Upper lobe of left lung (tissue), 6 donors: ENCODE measurements around the gene TSEN54. TPM values are rescaled to one million over a fixed set of nuclear protein-coding genes. Genes with fewer than 3 reads are reported as not detected.

Experiments used
- ATAC-seq, 2 donors: fragments of 200-7000 bp; cut with Tn5 transposase; one replicate each; pipeline ENCODE4 v1.9.1; 2022; ENCODE audit warnings: mild to moderate bottlenecking in 2 of 2, moderate library complexity in 2 of 2; ENCODE audit not compliant: low FRiP score in 2 of 2
- DNase-seq, 2 donors: peaks; one replicate each; pipeline ENCODE4 v3.0.0-alpha.2; 2019 to 2020
- H3K27ac ChIP-seq, 4 donors: fragments of 200-600 bp; sonication (generic); one replicate each; pipeline ENCODE4 v1.5.1; 2016 to 2019
- H3K27me3 ChIP-seq, 4 donors: fragments of 200-600 bp; sonication (generic); one replicate each; pipeline ENCODE4 v1.5.1; 2017 to 2019
- H3K36me3 ChIP-seq, 4 donors: fragments of 200-600 bp; sonication (generic); one replicate each; pipeline ENCODE4 v1.5.1; 2016 to 2019
- H3K4me1 ChIP-seq, 4 donors: fragments of 200-600 bp; sonication (generic); one replicate each; pipeline ENCODE4 v1.5.1; 2018 to 2019
- H3K4me3 ChIP-seq, 4 donors: fragments of 200-600 bp; sonication (generic); one replicate each; pipeline ENCODE4 v1.5.1; 2017 to 2019; ENCODE audit warnings: mild to moderate bottlenecking in 2 of 4, moderate library complexity in 1 of 4
- H3K9me3 ChIP-seq, 4 donors: fragments of 200-600 bp; sonication (generic); one replicate each; pipeline ENCODE4 v1.5.1; 2018 to 2019
- EP300 ChIP-seq, 4 donors: sonication (generic); formaldehyde crosslinking; IDR thresholded peaks; one replicate each; pipeline ENCODE4 v1.5.1; 2017; ENCODE audit warnings: antibody characterized with exemption in 4 of 4, control low read depth in 2 of 4
- POLR2A ChIP-seq, 4 donors: fragments of 450-650 bp; IDR thresholded peaks; one replicate each; pipeline ENCODE4 v1.5.1; 2016 to 2017; ENCODE audit warnings: antibody characterized with exemption in 4 of 4, mild to moderate bottlenecking in 2 of 4
- POLR2AphosphoS5 ChIP-seq, 2 donors: sonication (generic); formaldehyde crosslinking; IDR thresholded peaks; one replicate each; pipeline ENCODE4 v1.5.1; 2017; ENCODE audit warnings: antibody characterized with exemption in 2 of 2
- WGBS, 2 donors: methylation state at CpG; one replicate each; pipeline ENCODE4 v1.1.5; 2017 to 2018; 5-methylcytosine and 5-hydroxymethylcytosine counted together
- total RNA-seq, 6 donors: library from RNA; depleted of rRNA in 4 of 6; stranded (reverse); fragments of >200 nt in 4 of 6; gene quantifications; one replicate each; pipeline versions ENCODE4 v1.1.0 to v1.2.1, GENCODE V29; 2016 to 2021
- TF ChIP-seq, protein P1 (sequence below), 6 experiments: fragments of 450-650 bp in 4 of 6; fragments of 200-600 bp in 2 of 6; sonication (generic) in 2 of 6; IDR thresholded peaks; one replicate each; pipeline ENCODE4 v1.5.1; 2016 to 2019; ENCODE audit warnings: antibody characterized with exemption in 6 of 6
- donor health status: DM: no; HTN: no; CAD: no; lungs with moderate emphysema.
- donor health status: DM: no; HTN: yes; CAD: no; lungs with severe emphysema.

Gene TSEN54
- total RNA-seq, 6 donors from 2014 or later = 19.5 to 125 (median 31.3) TPM

DNA sequence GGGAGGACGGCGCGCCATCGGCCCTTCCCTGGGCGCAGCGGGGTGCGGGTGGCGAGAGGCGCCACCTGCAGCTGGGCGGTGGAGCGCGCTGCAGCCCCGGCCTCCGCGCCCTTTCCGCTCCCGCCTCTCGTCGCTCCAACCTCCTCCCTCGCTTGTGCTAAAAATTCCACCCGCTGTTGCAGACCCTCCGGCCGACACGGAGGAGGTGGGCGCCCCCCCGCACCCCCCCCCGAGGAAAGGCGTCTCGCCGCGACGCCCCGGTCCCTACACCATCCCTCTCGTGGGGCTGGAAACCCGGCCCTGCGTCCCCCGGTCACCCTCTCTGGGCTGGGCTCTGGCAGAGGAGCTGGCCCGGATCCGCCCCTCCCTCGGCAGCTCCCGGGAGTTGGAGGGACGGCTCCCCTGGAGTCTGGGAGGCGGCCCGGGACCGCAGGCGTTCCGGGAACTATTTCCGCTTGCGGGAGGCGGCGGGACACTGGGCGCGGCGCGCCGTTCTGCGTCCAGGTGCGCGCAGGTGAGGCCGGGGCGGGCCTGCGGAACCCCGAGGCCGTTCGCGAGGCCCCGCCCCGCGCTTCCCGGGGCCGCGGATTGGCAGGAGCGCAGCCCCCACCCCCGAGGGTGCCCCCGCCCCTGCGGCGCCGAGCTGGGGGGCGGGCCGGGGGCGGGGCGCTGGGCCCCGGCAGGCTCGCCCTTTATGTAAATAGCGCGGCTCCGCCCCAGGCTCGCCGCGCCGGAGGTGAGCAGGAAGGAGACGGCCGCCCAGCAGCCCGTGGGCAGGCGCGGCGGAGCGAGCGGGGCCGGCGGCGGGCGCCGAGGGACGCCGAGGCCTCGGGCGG, 8.9 kb downstream of the TSEN54 start, which contains the start of gene LLGL2:
Gene LLGL2, plus strand, starts transcription at position 728 of the 836 bp plus-strand sequence. CDS start 17,730 bp downstream, outside the sequence.
- H3K9me3 ChIP-seq = no peaks in the 10 kb centered on the region
- H3K4me1 ChIP-seq = peaks cover 17 to 33% (median 27%) of the 10 kb centered on the region in 4 donors
- H3K27ac ChIP-seq = peak within 1 kb of the TSS; percentile 81 to 91 (median 86)
- ATAC-seq (peak; percentile 92 to 94), DNase-seq (peak; percentile 90 to 97)
- WGBS, 2 donors = 0 to 1% methylated on average over 16 to 25 of the region's 108 CpGs
- TF ChIP-seq EP300 (IDR thresholded peaks at IDR 0.05) (no peak), POLR2AphosphoS5 (IDR thresholded peaks at IDR 0.05) (peak; percentile 8 to 47), POLR2A (IDR thresholded peaks at IDR 0.05) (peak in 3 of 4 donors; percentile 67 to 82 (median 75))
- TF ChIP-seq, protein P1, sequence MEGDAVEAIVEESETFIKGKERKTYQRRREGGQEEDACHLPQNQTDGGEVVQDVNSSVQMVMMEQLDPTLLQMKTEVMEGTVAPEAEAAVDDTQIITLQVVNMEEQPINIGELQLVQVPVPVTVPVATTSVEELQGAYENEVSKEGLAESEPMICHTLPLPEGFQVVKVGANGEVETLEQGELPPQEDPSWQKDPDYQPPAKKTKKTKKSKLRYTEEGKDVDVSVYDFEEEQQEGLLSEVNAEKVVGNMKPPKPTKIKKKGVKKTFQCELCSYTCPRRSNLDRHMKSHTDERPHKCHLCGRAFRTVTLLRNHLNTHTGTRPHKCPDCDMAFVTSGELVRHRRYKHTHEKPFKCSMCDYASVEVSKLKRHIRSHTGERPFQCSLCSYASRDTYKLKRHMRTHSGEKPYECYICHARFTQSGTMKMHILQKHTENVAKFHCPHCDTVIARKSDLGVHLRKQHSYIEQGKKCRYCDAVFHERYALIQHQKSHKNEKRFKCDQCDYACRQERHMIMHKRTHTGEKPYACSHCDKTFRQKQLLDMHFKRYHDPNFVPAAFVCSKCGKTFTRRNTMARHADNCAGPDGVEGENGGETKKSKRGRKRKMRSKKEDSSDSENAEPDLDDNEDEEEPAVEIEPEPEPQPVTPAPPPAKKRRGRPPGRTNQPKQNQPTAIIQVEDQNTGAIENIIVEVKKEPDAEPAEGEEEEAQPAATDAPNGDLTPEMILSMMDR (IDR thresholded peaks at IDR 0.05) = peak in 5 of 6 experiments; percentile 41 to 73 (median 61)
- H3K4me3 ChIP-seq = peak within 1 kb of the TSS; percentile 57 to 97 (median 90)
- peaks cover 0 to 15% (median 6%) of the 10 kb centered on the region in 4 donors for H3K36me3 ChIP-seq
- no peaks in the 10 kb centered on the region for H3K27me3 ChIP-seq

DNA sequence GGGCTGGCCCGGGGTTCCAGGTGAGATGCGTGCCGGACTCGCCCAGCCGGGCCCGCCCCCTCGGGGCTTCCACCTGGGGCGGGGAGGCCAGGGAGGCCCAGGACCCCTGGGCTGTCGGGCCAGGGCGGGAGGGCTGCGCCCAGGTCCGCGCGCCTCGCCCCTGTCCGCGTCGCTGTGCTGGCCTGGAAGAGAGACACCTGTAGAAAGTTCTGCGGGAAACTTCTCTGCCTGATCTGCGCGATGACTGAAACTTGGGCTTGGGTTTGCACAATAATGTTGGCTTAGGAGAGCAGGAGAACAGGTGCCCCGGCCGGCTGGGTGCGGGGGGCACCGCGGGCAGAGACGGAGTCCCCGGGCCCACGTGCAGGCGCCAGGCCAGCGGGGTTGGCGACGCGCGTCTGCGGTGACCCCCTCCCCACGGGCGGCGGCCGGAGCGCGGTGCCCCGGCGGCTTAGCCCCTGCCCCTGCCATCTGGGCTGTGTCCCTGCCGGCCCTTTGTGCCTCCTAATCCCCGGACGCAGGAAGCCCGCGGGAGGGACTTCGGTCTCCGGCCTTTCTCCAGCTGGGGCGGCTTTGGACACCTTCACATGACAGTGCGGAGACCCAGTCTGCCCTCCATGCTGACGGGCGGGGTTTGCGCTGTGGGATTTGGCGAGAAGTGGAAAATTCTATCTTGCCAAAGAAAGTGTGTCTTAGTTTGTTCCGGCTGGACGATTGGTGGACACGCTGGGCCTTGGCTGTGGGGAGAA, 9.7 kb downstream of the TSEN54 start:
- Histone ChIP-seq H3K4me1 (peaks cover 17 to 36% (median 28%) of the 10 kb centered on the region in 4 donors), H3K36me3 (peaks cover 0 to 15% (median 6%) of the 10 kb centered on the region in 4 donors), H3K27ac (peak overlapping the region; percentile 80 to 89 (median 82)), H3K9me3 (no peaks in the 10 kb centered on the region), H3K27me3 (no peaks in the 10 kb centered on the region), H3K4me3 (peak overlapping the region; percentile 53 to 90 (median 73))
- peak in 1 of 2 donors; percentile 11 for ATAC-seq
- TF ChIP-seq, protein P1 (IDR thresholded peaks at IDR 0.05) = no peak
- no peak for TF ChIP-seq POLR2AphosphoS5 (IDR thresholded peaks at IDR 0.05)
- TF ChIP-seq POLR2A (IDR thresholded peaks at IDR 0.05) = no peak
- TF ChIP-seq EP300 (IDR thresholded peaks at IDR 0.05) = no peak
- 1 to 5% methylated on average over 23 to 25 of the region's 60 CpGs for WGBS, 2 donors
- DNase-seq = peak in 1 of 2 donors; percentile 89

DNA sequence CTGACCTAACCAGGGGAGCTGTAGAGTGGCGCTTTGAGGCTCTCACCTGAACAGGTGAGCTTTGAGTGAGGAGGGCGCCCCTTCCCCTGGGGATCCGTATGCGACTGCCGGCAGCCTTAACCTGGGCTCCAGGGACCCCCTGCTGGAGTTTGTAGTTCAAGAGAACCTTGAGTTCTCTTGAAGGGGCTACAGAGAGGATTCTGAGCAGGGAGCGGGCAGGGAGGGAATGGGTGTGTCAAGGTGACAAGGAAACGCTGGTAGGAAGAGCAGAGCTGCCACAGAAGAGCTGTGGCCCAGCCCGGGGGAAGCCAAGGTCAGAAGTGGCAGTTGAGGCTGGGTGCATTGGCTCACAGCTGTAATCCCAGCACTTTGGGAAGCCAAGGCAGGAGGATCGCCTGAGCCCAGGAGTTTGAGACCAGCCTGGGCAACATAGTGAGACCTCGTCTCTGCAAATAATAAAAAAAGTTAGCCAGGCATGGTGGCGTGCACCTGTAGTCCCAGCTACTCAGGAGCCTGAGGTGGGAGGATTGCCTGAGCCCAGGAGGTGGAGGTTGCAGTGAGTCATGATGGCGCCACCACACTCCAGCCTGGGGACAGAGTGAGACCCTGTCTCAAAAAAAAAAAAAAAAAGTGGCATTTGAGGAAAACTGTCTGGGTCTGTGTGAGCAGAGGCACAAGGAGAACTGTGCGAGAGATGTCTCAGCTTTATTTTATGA, 10.4 kb downstream of the TSEN54 start:
- no peak for DNase-seq
- peak overlapping the region; percentile 53 to 90 (median 73) for H3K4me3 ChIP-seq
- peaks cover 0 to 8% (median 3%) of the 10 kb centered on the region in 4 donors for H3K36me3 ChIP-seq
- peaks cover 17 to 44% (median 31%) of the 10 kb centered on the region in 4 donors for H3K4me1 ChIP-seq
- WGBS, 2 donors = 41 to 52% methylated on average over 12 to 13 of the region's 13 CpGs
- H3K27me3 ChIP-seq = no peaks in the 10 kb centered on the region
- ATAC-seq = no peak
- peak overlapping the region; percentile 80 to 89 (median 82) for H3K27ac ChIP-seq
- TF ChIP-seq, protein P1 (IDR thresholded peaks at IDR 0.05) = no peak
- TF ChIP-seq POLR2A (IDR thresholded peaks at IDR 0.05) = peak in 2 of 4 donors; percentile 14 to 17
- no peak for TF ChIP-seq EP300 (IDR thresholded peaks at IDR 0.05)
- no peak for TF ChIP-seq POLR2AphosphoS5 (IDR thresholded peaks at IDR 0.05)
- H3K9me3 ChIP-seq = no peaks in the 10 kb centered on the region
